ENCODE measurements around the gene PIAS3.

GRCh38 chr1:145897969-145898368, 39.1 kb upstream of the PIAS3 start:
- TF ChIP-seq POLR2A (IDR thresholded peaks at IDR 0.05; ENCODE audit: extremely low read depth, insufficient read length): no peak
- no peak for TF ChIP-seq CTCF (IDR thresholded peaks at IDR 0.05; ENCODE audit: low read depth, low read length)
- TF ChIP-seq MAX (IDR thresholded peaks at IDR 0.05; ENCODE audit: low read depth, low read length): no peak
- no peak for TF ChIP-seq MYC (IDR thresholded peaks at IDR 0.05; ENCODE audit: low read depth, low read length)

All from NB4 (cell line).